HepG2 (cell line): ENCODE data around the gene LENEP. TPM values are rescaled to one million over a fixed set of nuclear protein-coding genes. Genes with fewer than 3 reads are reported as not detected.
A peak's percentile ranks its signal among the peaks of the same experiment; 100 is the strongest.

Source experiments
- ARID4A ChIP-seq: sonication (generic); formaldehyde crosslinking; IDR thresholded peaks from 2 replicates; pipeline ENCODE4 v1.5.0; 2020; ENCODE audit warnings: mild to moderate bottlenecking, missing genetic modification reagents, borderline replicate concordance
- JARID2 ChIP-seq: sonication (generic); formaldehyde crosslinking; IDR thresholded peaks from 2 replicates; pipeline ENCODE4 v1.8.1; 2023; ENCODE audit warnings: missing genetic modification reagents, inconsistent platforms; ENCODE audit not compliant: insufficient replicate concordance
- MAF1 ChIP-seq: sonication (generic); formaldehyde crosslinking; IDR thresholded peaks from 2 replicates; pipeline ENCODE4 v1.5.0; 2020; ENCODE audit warnings: missing genetic modification reagents, borderline replicate concordance
- MED1 ChIP-seq: sonication (generic); formaldehyde crosslinking; IDR thresholded peaks from 2 replicates; pipeline ENCODE4 v1.4.0; 2020; ENCODE audit warnings: missing genetic modification reagents
- NR0B2 ChIP-seq: sonication (generic); formaldehyde crosslinking; IDR thresholded peaks from 2 replicates; pipeline ENCODE4 v1.4.0; 2020; ENCODE audit warnings: mild to moderate bottlenecking, missing genetic modification reagents
- RFX3 ChIP-seq: IDR thresholded peaks from 2 replicates; pipeline ENCODE4 v1.6.1; 2016; ENCODE audit warnings: missing biosample characterization, missing genetic modification reagents
- TEAD2 ChIP-seq: sonication (generic); formaldehyde crosslinking; IDR thresholded peaks from 2 replicates; pipeline ENCODE4 v1.9.0; 2021; ENCODE audit warnings: missing genetic modification reagents
- ZFX ChIP-seq: sonication (generic); formaldehyde crosslinking; IDR thresholded peaks from 2 replicates; pipeline ENCODE4 v1.4.0; 2020; ENCODE audit warnings: mild to moderate bottlenecking, low read depth, missing genetic modification reagents, moderate library complexity
- ZGPAT ChIP-seq: IDR thresholded peaks from 2 replicates; pipeline ENCODE4 v1.6.1; 2016; ENCODE audit warnings: mild to moderate bottlenecking
- polyA plus RNA-seq, 8 experiments: library from polyadenylated mRNA; depleted of rRNA in 3 of 8; stranded (reverse) in 7 of 8; unstranded in 1 of 8; fragments of >200 nt; fragmentation: Illumina TruSeq in 4 of 8; extraction: Trizol in 4 of 8; gene quantifications; 2 replicates each; pipeline versions ENCODE4 v1.2.1 to v1.2.3, GENCODE V29; 2011 to 2016; ENCODE audit warnings: low read depth in 4 of 8, missing spikeins in 1 of 8, mixed read lengths in 1 of 8; ENCODE audit not compliant: insufficient read depth in 1 of 8
- total RNA-seq, 5 experiments: library from RNA; depleted of rRNA; stranded (reverse); fragments of >200 nt; fragmentation: Illumina TruSeq; extraction: Trizol; gene quantifications; 2 replicates each; pipeline ENCODE4 v1.2.3, GENCODE V29; 2016; ENCODE audit warnings: low read depth in 1 of 5
- TF ChIP-seq, protein P1 (sequence below): sonication (generic); formaldehyde crosslinking; IDR thresholded peaks from 2 replicates; pipeline ENCODE4 v1.4.0; 2020; ENCODE audit warnings: missing genetic modification reagents
- TF ChIP-seq, protein P2 (sequence below): sonication (generic); formaldehyde crosslinking; IDR thresholded peaks from 2 replicates; pipeline ENCODE4 v1.5.1; 2020; ENCODE audit warnings: mild to moderate bottlenecking, missing genetic modification reagents, borderline replicate concordance
- TF ChIP-seq, protein P3 (sequence below): sonication (generic); formaldehyde crosslinking; IDR thresholded peaks from 2 replicates; pipeline ENCODE4 v1.4.0; 2020; ENCODE audit warnings: missing genetic modification reagents, borderline replicate concordance

Gene LENEP
- total and polyA plus RNA-seq, 2 of the 13 experiments (the other 11 are each of a cell fraction or from before 2014, with no cell fraction given), result 0.29 TPM; not detected in 1

DNA sequence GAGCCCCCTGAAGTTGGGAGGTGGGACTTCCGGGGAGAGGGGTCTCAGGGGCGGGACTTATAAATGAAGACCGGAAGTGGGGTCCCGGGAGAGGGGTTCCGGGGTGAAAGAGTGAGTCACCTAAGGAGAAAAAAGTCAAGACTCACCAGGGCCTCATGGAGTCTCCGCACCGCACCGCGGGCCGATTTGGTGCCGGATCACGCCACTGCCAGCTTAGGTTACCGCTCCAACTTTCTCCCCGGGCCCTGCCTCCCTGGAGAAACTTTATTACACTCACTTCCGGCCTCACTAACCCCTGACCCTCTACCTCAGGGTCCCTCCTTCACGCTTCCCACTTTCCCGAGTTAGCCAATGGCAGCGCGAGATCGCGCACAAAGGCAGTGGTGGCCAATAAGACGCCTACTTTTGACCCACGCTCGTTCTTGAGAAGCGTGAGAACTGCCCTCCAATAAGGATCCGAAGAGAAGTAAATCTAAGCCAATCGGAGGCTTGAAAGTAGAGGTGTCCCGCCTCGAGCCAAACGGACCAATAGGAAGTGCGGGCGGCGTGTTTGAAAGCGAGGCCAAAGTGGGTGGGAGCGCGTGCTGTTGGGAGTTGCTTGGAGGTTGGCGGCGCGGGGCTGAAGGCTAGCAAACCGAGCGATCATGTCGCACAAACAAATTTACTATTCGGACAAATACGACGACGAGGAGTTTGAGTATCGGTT is 19.1 kb upstream of the LENEP start, which contains the start of gene CKS1B (continued):
- TF ChIP-seq ARID4A (CRISPR knock-in tag) (peak; percentile 98), ZFX (CRISPR knock-in tag) (peak; percentile 52), MAF1 (CRISPR knock-in tag) (0 out of 2 replicates have a peak, but pooled peaks have one; percentile 14), MED1 (no peak; the same call in 1 of the 2 replicates), TEAD2 (CRISPR knock-in tag) (no peak), RFX3 (CRISPR knock-in tag) (no peak), JARID2 (CRISPR knock-in tag) (no peak), NR0B2 (CRISPR knock-in tag) (no peak; the same call in 1 of the 2 replicates), ZGPAT (peak; percentile 80)
- TF ChIP-seq, protein P1, sequence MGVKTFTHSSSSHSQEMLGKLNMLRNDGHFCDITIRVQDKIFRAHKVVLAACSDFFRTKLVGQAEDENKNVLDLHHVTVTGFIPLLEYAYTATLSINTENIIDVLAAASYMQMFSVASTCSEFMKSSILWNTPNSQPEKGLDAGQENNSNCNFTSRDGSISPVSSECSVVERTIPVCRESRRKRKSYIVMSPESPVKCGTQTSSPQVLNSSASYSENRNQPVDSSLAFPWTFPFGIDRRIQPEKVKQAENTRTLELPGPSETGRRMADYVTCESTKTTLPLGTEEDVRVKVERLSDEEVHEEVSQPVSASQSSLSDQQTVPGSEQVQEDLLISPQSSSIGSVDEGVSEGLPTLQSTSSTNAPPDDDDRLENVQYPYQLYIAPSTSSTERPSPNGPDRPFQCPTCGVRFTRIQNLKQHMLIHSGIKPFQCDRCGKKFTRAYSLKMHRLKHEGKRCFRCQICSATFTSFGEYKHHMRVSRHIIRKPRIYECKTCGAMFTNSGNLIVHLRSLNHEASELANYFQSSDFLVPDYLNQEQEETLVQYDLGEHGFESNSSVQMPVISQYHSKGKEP (CRISPR knock-in tag), result no peak
- TF ChIP-seq, protein P2, sequence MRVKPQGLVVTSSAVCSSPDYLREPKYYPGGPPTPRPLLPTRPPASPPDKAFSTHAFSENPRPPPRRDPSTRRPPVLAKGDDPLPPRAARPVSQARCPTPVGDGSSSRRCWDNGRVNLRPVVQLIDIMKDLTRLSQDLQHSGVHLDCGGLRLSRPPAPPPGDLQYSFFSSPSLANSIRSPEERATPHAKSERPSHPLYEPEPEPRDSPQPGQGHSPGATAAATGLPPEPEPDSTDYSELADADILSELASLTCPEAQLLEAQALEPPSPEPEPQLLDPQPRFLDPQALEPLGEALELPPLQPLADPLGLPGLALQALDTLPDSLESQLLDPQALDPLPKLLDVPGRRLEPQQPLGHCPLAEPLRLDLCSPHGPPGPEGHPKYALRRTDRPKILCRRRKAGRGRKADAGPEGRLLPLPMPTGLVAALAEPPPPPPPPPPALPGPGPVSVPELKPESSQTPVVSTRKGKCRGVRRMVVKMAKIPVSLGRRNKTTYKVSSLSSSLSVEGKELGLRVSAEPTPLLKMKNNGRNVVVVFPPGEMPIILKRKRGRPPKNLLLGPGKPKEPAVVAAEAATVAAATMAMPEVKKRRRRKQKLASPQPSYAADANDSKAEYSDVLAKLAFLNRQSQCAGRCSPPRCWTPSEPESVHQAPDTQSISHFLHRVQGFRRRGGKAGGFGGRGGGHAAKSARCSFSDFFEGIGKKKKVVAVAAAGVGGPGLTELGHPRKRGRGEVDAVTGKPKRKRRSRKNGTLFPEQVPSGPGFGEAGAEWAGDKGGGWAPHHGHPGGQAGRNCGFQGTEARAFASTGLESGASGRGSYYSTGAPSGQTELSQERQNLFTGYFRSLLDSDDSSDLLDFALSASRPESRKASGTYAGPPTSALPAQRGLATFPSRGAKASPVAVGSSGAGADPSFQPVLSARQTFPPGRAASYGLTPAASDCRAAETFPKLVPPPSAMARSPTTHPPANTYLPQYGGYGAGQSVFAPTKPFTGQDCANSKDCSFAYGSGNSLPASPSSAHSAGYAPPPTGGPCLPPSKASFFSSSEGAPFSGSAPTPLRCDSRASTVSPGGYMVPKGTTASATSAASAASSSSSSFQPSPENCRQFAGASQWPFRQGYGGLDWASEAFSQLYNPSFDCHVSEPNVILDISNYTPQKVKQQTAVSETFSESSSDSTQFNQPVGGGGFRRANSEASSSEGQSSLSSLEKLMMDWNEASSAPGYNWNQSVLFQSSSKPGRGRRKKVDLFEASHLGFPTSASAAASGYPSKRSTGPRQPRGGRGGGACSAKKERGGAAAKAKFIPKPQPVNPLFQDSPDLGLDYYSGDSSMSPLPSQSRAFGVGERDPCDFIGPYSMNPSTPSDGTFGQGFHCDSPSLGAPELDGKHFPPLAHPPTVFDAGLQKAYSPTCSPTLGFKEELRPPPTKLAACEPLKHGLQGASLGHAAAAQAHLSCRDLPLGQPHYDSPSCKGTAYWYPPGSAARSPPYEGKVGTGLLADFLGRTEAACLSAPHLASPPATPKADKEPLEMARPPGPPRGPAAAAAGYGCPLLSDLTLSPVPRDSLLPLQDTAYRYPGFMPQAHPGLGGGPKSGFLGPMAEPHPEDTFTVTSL (CRISPR knock-in tag), result no peak
- TF ChIP-seq, protein P3, sequence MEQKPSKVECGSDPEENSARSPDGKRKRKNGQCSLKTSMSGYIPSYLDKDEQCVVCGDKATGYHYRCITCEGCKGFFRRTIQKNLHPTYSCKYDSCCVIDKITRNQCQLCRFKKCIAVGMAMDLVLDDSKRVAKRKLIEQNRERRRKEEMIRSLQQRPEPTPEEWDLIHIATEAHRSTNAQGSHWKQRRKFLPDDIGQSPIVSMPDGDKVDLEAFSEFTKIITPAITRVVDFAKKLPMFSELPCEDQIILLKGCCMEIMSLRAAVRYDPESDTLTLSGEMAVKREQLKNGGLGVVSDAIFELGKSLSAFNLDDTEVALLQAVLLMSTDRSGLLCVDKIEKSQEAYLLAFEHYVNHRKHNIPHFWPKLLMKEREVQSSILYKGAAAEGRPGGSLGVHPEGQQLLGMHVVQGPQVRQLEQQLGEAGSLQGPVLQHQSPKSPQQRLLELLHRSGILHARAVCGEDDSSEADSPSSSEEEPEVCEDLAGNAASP (CRISPR knock-in tag), result no peak
